ENCODE measurements around the gene LIMCH1. TPM values are rescaled to one million over a fixed set of nuclear protein-coding genes. Genes with fewer than 3 reads are reported as not detected.

Gene LIMCH1
- total and polyA plus RNA-seq, 2 of the 8 experiments (the other 6 are each of a cell fraction or from before 2014, with no cell fraction given) = 2.7 to 3.0 TPM

- no peak overlapping the region for H2BK120ac ChIP-seq (replicated peaks; ENCODE audit: low read depth, low read length)
- POLR2A ChIA-PET (ENCODE audit: partially characterized antibody) = interaction anchor here (0.8 to 1.4 kb wide), 2 partner anchors 387 to 388 kb away, joined by 3 to 4 read pairs; partner anchors contain the start of gene UCHL1
- 0 out of 2 replicates have a peak overlapping the region, but pooled peaks have one; percentile 22 for H2BK12ac ChIP-seq (ENCODE audit: low read depth, low read length)
- peak overlapping the region; percentile 33 to 63; a peak in 1 of 4 replicates for H3K4me2 ChIP-seq (ENCODE audit: insufficient read depth in 1 of 2, low read depth in 2 of 2, low read length in 2 of 2)
- peaks cover 0 to 5% (median 2%) of the 10 kb centered on the region in 4 experiments; a peak in 3 of 8 replicates for H3K36me3 ChIP-seq (ENCODE audit: control insufficient read depth in 2 of 4, insufficient read depth in 4 of 4, low read length in 3 of 4)
- no peaks in the 10 kb centered on the region for H3K79me2 ChIP-seq (ENCODE audit: control insufficient read depth in 1 of 2, insufficient read depth in 2 of 2, low read length in 2 of 2)
- peak overlapping the region in 1 of 4 experiments; percentile 49; a peak in 1 of 8 replicates for H3K4me3 ChIP-seq (ENCODE audit: extremely low read depth in 1 of 4, insufficient read depth in 2 of 4, low read depth in 3 of 4, low read length in 4 of 4)
- DNase-seq (ENCODE audit: low read depth in 1 of 2, low spot score in 2 of 2) (no peak), FAIRE-seq (no peak)
- H3K9ac ChIP-seq (replicated peaks in 1 of 4; ENCODE audit: extremely low read depth in 1 of 4, low read depth in 3 of 4, low read length in 3 of 4) = no peak overlapping the region
- no peak overlapping the region for H3K56ac ChIP-seq (replicated peaks; ENCODE audit: insufficient read length, low read depth, low read length)
- no peak overlapping the region for H4K8ac ChIP-seq (ENCODE audit: extremely low read depth, insufficient read depth, low read length)
- H2BK5ac ChIP-seq (ENCODE audit: low read depth, low read length) = no peak overlapping the region
- H4K5ac ChIP-seq (ENCODE audit: insufficient read length, low read depth, low read length) = no peak overlapping the region
- H3K4me1 ChIP-seq (replicated peaks in 1 of 4; ENCODE audit: control insufficient read depth in 3 of 4, insufficient read depth in 4 of 4, low read length in 3 of 4) = peaks cover 0 to 8% (median 3%) of the 10 kb centered on the region in 4 experiments; a peak in 4 of 7 replicates
- no peak overlapping the region for H3K23ac ChIP-seq (ENCODE audit: insufficient read length)
- no peak overlapping the region for H3K14ac ChIP-seq (ENCODE audit: insufficient read length)
- no peaks in the 10 kb centered on the region for H3K9me3 ChIP-seq (ENCODE audit: insufficient read depth in 2 of 2, low read depth in 1 of 2, low read length in 1 of 2)
- no peak overlapping the region for H2BK15ac ChIP-seq (ENCODE audit: low read length)
- 83% methylated on average over 6 of the region's 6 CpGs; no CpG with 5 or more reads in 1 of the 2 experiments for WGBS, 2 experiments (ENCODE audit: extremely low coverage in 1 of 2, insufficient coverage in 1 of 2, insufficient read length in 1 of 2, insufficient replicate concordance in 2 of 2, low coverage in 1 of 2, low lambda C conversion rate in 2 of 2, missing lambda C conversion rate in 1 of 2)
- H3K4ac ChIP-seq (replicated peaks; ENCODE audit: insufficient read length, low read depth, low read length) = no peak overlapping the region
- H2AFZ ChIP-seq (ENCODE audit: low read length) = peak overlapping the region; percentile 79
- peaks cover 0 to 8% (median 4%) of the 10 kb centered on the region in 4 experiments; a peak in 3 of 7 replicates for H3K27me3 ChIP-seq (replicated peaks in 1 of 4; ENCODE audit: control insufficient read depth in 3 of 4, extremely low read depth in 1 of 4, insufficient read depth in 3 of 4, low read length in 3 of 4)
- no peak overlapping the region for H4K91ac ChIP-seq (replicated peaks; ENCODE audit: insufficient read length, low read length)
- no peaks in the 10 kb centered on the region for H3K79me1 ChIP-seq (ENCODE audit: low read depth, low read length)
- no peaks in the 10 kb centered on the region; the same call in 1 of the 2 replicates for H3K23me2 ChIP-seq (ENCODE audit: low read depth, low read length)
- H3K27ac ChIP-seq (ENCODE audit: low read depth, low read length) = no peak overlapping the region
- H3K18ac ChIP-seq (ENCODE audit: extremely low read depth, low read length) = no peak overlapping the region
- TF ChIP-seq SIX5 (IDR thresholded peaks at IDR 0.05; ENCODE audit: low read depth, low read length) (no peak), MAX (IDR thresholded peaks at IDR 0.05) (no peak), ATF2 (IDR thresholded peaks at IDR 0.05; ENCODE audit: low read length) (no peak), RFX5 (IDR thresholded peaks at IDR 0.05; ENCODE audit: borderline replicate concordance, low read depth, low read length) (no peak), BRCA1 (IDR thresholded peaks at IDR 0.05; ENCODE audit: low read depth, low read length) (no peak), SIN3A (conservative IDR thresholded peaks at IDR 0.05 in 1 of 2, IDR thresholded peaks at IDR 0.05 in 1 of 2; ENCODE audit: low read depth in 1 of 2, low read length in 2 of 2) (no peak), POLR2AphosphoS5 (IDR thresholded peaks at IDR 0.05; ENCODE audit: low read depth, low read length) (no peak), SP2 (IDR thresholded peaks at IDR 0.05; ENCODE audit: low read length) (no peak), SUZ12 (IDR thresholded peaks at IDR 0.05; ENCODE audit: low read length) (peak; percentile 4; the same call in 1 of the 2 replicates)
- no peak overlapping the region for H2BK20ac ChIP-seq (ENCODE audit: low read length)
- H2AK5ac ChIP-seq (ENCODE audit: low read depth, low read length) = no peak overlapping the region
- CTCF ChIA-PET (ENCODE audit: partially characterized antibody) = interaction anchor here (0.5 to 3.9 kb wide), 27 partner anchors 11 to 1860 kb away, joined by 3 to 38 read pairs (median 6); no protein-coding TSS in a partner anchor
- H4K20me1 ChIP-seq (replicated peaks in 1 of 2; ENCODE audit: control insufficient read depth in 1 of 2, insufficient read depth in 2 of 2, low read length in 2 of 2) = no peaks in the 10 kb centered on the region
Measured at GRCh38 chr4:41644915-41645295, 106.9 kb downstream of the LIMCH1 start.
